Measurements from ENCODE around the gene CXCL5.
"Not testable (repeated sequence)": the region's sequence is repeated elsewhere in the genome, so short reads cannot be mapped to it uniquely, and the experiment has no call there.

Gene CXCL5

GRCh38 chr4:73967866-73968265 lies 30.6 kb downstream of the CXCL5 start:
- DNase-seq, result no peak

- no peak for DNase-seq
Observed at GRCh38 chr4:73964862-73965611, 33.4 kb downstream of the CXCL5 start.

GRCh38 chr4:73962724-73963123 lies 35.8 kb downstream of the CXCL5 start:
- no peak for DNase-seq

- DNase-seq, result not testable (repeated sequence)
Observed at GRCh38 chr4:73959041-73959440, 39.4 kb downstream of the CXCL5 start.

GRCh38 chr4:73952352-73952751 lies 46.1 kb downstream of the CXCL5 start:
- no peak for DNase-seq

GRCh38 chr4:73950376-73950920 lies 48.0 kb downstream of the CXCL5 start:
- DNase-seq, result not testable (repeated sequence)

GRCh38 chr4:73948990-73949706 lies 49.3 kb downstream of the CXCL5 start:
- no peak for DNase-seq

GRCh38 chr4:73948291-73948690 lies 50.2 kb downstream of the CXCL5 start:
- DNase-seq, result no peak

- no peak for DNase-seq
Observed at GRCh38 chr4:73947239-73947985, 51.1 kb downstream of the CXCL5 start.

- no peak for DNase-seq
Observed at GRCh38 chr4:73945674-73946449, 52.6 kb downstream of the CXCL5 start.

All from cortex of kidney (tissue), 1 donor.